Subcutaneous adipose tissue (tissue), 4 donors: Measurements from ENCODE around the gene ADAM22. TPM values are rescaled to one million over a fixed set of nuclear protein-coding genes. Genes with fewer than 3 reads are reported as not detected.

Experiments used
- total RNA-seq, 4 donors: library from RNA; depleted of rRNA; stranded (reverse); fragments of >200 nt; gene quantifications; one replicate each; pipeline ENCODE4 v1.1.0, GENCODE V29; 2016
- TF ChIP-seq, protein P1 (sequence below): fragments of 450-650 bp; IDR thresholded peaks from one replicate; pipeline ENCODE4 v1.5.1; 2016; ENCODE audit warnings: low read depth, mild to moderate bottlenecking, control low read depth, antibody characterized with exemption, moderate library complexity

The ADAM22 gene
- total RNA-seq, 4 donors from 2014 or later: 3.1 to 8.1 (median 4.6) TPM

DNA sequence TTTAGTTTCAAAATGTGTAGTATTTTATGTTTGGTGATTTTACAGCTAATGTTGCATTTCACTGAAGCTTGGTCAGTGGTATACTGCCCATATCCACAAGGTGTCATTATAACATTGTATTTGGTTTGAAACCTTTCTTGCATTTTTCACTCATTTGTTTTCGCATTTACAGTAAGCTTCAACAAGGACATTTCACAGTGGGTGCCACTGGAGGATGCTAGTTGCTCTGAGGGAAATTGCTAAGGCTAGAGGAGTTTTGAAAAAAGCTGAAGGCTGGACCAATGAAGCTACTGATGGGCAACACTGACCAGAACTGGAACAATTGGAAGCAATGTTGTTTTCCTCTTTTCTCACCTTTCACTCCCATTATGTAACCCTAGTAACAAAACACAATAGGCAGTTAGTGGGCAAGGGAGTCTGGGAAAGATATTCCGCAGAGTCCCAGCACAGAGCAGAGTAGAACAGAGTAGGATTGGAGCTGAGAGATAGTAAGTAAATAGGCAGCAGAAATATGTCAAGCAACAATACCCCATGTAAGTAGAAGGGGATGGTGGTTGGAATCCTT is 309.4 kb downstream of the ADAM22 start:
- TF ChIP-seq, protein P1, sequence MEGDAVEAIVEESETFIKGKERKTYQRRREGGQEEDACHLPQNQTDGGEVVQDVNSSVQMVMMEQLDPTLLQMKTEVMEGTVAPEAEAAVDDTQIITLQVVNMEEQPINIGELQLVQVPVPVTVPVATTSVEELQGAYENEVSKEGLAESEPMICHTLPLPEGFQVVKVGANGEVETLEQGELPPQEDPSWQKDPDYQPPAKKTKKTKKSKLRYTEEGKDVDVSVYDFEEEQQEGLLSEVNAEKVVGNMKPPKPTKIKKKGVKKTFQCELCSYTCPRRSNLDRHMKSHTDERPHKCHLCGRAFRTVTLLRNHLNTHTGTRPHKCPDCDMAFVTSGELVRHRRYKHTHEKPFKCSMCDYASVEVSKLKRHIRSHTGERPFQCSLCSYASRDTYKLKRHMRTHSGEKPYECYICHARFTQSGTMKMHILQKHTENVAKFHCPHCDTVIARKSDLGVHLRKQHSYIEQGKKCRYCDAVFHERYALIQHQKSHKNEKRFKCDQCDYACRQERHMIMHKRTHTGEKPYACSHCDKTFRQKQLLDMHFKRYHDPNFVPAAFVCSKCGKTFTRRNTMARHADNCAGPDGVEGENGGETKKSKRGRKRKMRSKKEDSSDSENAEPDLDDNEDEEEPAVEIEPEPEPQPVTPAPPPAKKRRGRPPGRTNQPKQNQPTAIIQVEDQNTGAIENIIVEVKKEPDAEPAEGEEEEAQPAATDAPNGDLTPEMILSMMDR: no peak

DNA sequence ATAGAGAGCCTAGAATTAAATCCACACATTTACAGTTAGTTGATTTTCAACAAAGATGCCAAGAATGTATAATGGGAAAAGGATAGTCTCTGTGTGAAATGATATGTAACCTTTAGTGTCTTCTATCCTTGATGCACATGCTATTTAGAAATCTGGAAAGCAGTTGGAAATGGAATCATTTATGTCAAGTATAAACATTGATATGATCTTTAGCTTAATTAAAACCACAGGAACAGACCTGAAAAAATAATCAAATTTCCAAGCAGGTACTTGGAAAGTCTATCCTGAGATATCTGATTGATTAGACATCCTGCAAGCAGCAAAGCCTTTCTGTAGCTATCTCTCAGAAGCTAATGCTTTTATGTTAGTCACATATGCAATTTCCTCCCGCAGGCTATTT is 310.2 kb downstream of the ADAM22 start:
- TF ChIP-seq, protein P1: no peak

Other genes with a start within 250 kb of the ADAM22 start
- 10 to 100 TPM in 3 of 4 donors, 1 to 10 TPM in 1; 7.2 to 32.1 (median 18.0) TPM for gene SLC25A40, start 57.9 kb upstream of the ADAM22 start, total RNA-seq
- 10 to 100 TPM in 3 of 4 donors, 1 to 10 TPM in 1; 7.7 to 17.3 (median 12.7) TPM for gene DBF4, start 57.8 kb upstream of the ADAM22 start, total RNA-seq